CD4-positive, alpha-beta T cell treated with Interleukin-21 for 1 hour (primary cell): ENCODE data around the gene FLT3.

Experiments
- DNase-seq: peaks from one replicate; pipeline ENCODE4 v3.0.0-alpha.2; 2020

Gene FLT3

GRCh38 chr13:28001049-28001448 is 99.3 kb downstream of the FLT3 start:
- DNase-seq, result no peak

GRCh38 chr13:28000567-28000966 is 99.8 kb downstream of the FLT3 start:
- no peak for DNase-seq

GRCh38 chr13:27997904-27998522 is 102.4 kb downstream of the FLT3 start:
- peak; percentile 15 for DNase-seq

GRCh38 chr13:27991881-27992280 is 108.5 kb downstream of the FLT3 start:
- DNase-seq, result no peak

- DNase-seq, result no peak
These were observed 111.9 kb downstream of the FLT3 start, which contains the start of gene URAD for GRCh38 chr13:27988520-27988919. URAD (minus strand) TSS chr13:27988693; CDS start chr13:27988637, 56 bp downstream.

- DNase-seq, result no peak
These were observed 114.8 kb downstream of the FLT3 start for GRCh38 chr13:27985600-27985999.

- DNase-seq, result no peak
These were observed 118.0 kb downstream of the FLT3 start for GRCh38 chr13:27982361-27982760.

- DNase-seq, result no peak
These were observed 119.2 kb downstream of the FLT3 start for GRCh38 chr13:27981006-27981708.

GRCh38 chr13:27980280-27980998 is 119.9 kb downstream of the FLT3 start:
- DNase-seq, result no peak

- DNase-seq, result no peak
These were observed 120.6 kb downstream of the FLT3 start for GRCh38 chr13:27979765-27980279.

- DNase-seq, result no peak
These were observed 121.3 kb downstream of the FLT3 start for GRCh38 chr13:27979001-27979643.

GRCh38 chr13:27978301-27978968 is 121.9 kb downstream of the FLT3 start:
- DNase-seq, result no peak

- DNase-seq, result no peak
These were observed 122.7 kb downstream of the FLT3 start for GRCh38 chr13:27977476-27978300.

GRCh38 chr13:27976362-27977091 is 123.8 kb downstream of the FLT3 start:
- DNase-seq, result no peak

GRCh38 chr13:27975564-27976361 is 124.6 kb downstream of the FLT3 start:
- no peak for DNase-seq

GRCh38 chr13:27973961-27974662 is 126.3 kb downstream of the FLT3 start:
- DNase-seq, result no peak

- no peak for DNase-seq
These were observed 127.1 kb downstream of the FLT3 start for GRCh38 chr13:27973291-27973690.

GRCh38 chr13:27972478-27972820 is 127.9 kb downstream of the FLT3 start:
- DNase-seq, result no peak

- no peak for DNase-seq
These were observed 128.4 kb downstream of the FLT3 start for GRCh38 chr13:27971776-27972477.
